Left cardiac atrium (tissue), 4 donors: ENCODE results near the gene ZNF492. TPM values are rescaled to one million over a fixed set of nuclear protein-coding genes. Genes with fewer than 3 reads are reported as not detected.
"Not testable (repeated sequence)": the region's sequence is repeated elsewhere in the genome, so short reads cannot be mapped to it uniquely, and the experiment has no call there.

ENCODE experiments used
- ATAC-seq, 2 donors: fragments of 200-7000 bp; cut with Tn5 transposase; one replicate each; pipeline ENCODE4 v1.9.1; 2020; ENCODE audit warnings: mild to moderate bottlenecking in 2 of 2, moderate library complexity in 2 of 2
- DNase-seq: peaks from one replicate; pipeline ENCODE4 v3.0.0-alpha.2; 2020
- intact Hi-C, 2 donors: fragments of 100-400 bp; cut with DNase I; formaldehyde crosslinking; loops; one replicate each; pipeline versions ENCODE4 v1.14.1 to v1.15.1; 2022 to 2023
- long read RNA-seq: library from polyadenylated mRNA; unstranded; transcript quantifications from one replicate; pipeline ENCODE4 v2.0.0, GENCODE V29; 2021
- total RNA-seq, 2 donors: library from RNA; stranded (reverse); fragmentation: NEBNext Ultra II Directional; extraction: Animal tissue kit (Norgen Biotek cat#: 25700); gene quantifications; one replicate each; pipeline ENCODE4 v1.2.1, GENCODE V29; 2021
- donor health status: DM: no; HTN: yes; CAD: no.
- donor health status: DM: no; HTN: yes; CAD: no; lungs with severe emphysema.
- donor health status: DM: yes; HTN: yes; CAD: no.
- donor health status: Dilated cardiomyopathy.

ZNF492 gene
- under 1 TPM; 0.29 to 0.32 TPM for total RNA-seq
- long read RNA-seq, partial matches to known transcripts = 0 of 1 reads
- long read RNA-seq, other reads (novel, unspliced or antisense) = 1 of 1 reads

DNA sequence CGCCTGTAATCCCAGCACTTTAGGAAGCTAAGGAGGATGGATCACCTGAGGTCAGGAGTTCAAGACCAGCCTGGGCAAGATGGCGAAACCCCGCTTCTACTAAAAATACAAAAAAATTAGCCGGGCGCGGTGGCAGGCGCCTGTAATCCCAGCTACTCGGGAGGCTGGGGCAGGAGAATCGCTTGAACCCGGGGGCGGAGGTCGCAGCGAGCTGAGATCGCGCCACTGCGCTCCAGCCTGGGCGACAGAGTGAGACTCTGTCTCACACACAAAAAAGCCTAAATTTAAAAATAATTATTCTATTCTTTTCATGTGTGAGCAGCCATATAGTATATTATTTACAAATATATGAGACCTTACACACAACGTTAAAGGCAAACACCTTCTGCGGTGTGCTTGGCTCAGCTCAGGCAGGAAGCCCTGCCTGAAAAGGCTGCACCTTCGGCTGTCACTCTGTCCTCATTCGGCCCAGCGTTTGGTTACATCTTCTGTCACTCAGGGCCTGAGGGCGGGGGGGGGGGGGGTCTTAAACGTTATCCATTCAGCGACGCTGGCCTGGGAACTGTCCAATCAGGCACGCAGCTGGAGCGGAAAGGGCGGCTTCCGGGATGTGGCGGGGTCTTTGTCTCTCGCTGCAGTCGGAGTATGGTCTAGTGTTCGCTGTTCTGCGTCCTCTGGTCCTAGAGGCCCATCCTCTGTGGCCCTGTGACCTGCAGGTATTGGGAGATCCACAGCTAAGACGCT, at the start of gene ZNF492:
Gene ZNF492 (plus strand): TSS at position 619 of the 744 bp plus-strand sequence. CDS start 19,076 bp downstream, outside the sequence.
- intact Hi-C loops = not testable (repeated sequence)
- ATAC-seq (peak; percentile 100), DNase-seq (peak; percentile 93)

GRCh38 chr19:22595422-22595821, 38.7 kb upstream of the ZNF492 start:
- no peak for ATAC-seq
- DNase-seq = no peak
- intact Hi-C loops = no loop called here

- ATAC-seq (peak; percentile 91 to 95), DNase-seq (peak; percentile 80)
Measured at GRCh38 chr19:22595918-22596341, 38.2 kb upstream of the ZNF492 start.

GRCh38 chr19:22600690-22601648, 33.2 kb upstream of the ZNF492 start:
- no peak for ATAC-seq
- DNase-seq = no peak
- intact Hi-C loops = no loop called here

More at GRCh38 chr19:22595918-22596341, 38.2 kb upstream of the ZNF492 start:
- intact Hi-C loops = no loop called here

DNA sequence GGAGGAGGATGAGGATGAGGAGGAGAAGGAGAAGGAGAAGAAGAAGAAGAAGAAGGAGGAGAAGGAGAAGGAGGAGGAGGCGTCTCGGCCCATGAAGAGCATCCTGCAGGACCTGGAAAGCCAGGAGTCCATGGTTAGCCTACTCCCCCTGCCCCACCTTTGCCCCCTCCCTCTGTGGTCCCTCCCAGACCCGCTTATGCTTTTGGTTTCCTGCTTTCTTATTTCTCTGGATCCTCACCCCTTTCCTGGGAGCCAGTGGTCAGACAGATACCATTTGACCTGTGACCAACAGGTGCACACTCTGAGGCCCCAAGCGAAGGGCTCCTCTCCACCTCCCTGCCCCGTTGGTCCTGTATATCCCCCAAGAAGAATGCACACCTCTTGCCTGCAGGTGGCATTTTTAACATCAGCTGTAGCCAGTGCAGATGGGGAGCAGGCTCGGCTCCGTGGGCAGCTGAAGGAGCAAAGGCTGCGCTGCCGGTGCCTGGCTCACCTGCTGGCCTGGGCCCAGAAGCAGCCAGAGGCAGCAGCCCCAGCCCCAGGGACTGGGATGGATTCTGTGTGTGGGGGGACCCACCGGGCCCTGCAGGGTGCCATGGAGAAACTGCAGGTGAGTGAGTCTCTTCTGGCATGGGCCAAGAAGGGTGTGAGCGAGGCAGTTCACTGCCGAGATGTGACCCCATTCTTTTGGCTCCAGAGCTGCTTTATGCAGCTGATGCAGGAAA, 32.1 kb upstream of the ZNF492 start:
- intact Hi-C loops = no loop called here
- DNase-seq (no peak), ATAC-seq (no peak)

- ATAC-seq (no peak), DNase-seq (no peak)
- intact Hi-C loops = no loop called here
Measured at GRCh38 chr19:22602631-22603272, 31.4 kb upstream of the ZNF492 start.

GRCh38 chr19:22603518-22604440, 30.3 kb upstream of the ZNF492 start:
- DNase-seq (no peak), ATAC-seq (no peak)
- intact Hi-C loops = no loop called here

GRCh38 chr19:22604571-22605274, 29.4 kb upstream of the ZNF492 start:
- no peak for DNase-seq
- intact Hi-C loops = no loop called here
- ATAC-seq = no peak

DNA sequence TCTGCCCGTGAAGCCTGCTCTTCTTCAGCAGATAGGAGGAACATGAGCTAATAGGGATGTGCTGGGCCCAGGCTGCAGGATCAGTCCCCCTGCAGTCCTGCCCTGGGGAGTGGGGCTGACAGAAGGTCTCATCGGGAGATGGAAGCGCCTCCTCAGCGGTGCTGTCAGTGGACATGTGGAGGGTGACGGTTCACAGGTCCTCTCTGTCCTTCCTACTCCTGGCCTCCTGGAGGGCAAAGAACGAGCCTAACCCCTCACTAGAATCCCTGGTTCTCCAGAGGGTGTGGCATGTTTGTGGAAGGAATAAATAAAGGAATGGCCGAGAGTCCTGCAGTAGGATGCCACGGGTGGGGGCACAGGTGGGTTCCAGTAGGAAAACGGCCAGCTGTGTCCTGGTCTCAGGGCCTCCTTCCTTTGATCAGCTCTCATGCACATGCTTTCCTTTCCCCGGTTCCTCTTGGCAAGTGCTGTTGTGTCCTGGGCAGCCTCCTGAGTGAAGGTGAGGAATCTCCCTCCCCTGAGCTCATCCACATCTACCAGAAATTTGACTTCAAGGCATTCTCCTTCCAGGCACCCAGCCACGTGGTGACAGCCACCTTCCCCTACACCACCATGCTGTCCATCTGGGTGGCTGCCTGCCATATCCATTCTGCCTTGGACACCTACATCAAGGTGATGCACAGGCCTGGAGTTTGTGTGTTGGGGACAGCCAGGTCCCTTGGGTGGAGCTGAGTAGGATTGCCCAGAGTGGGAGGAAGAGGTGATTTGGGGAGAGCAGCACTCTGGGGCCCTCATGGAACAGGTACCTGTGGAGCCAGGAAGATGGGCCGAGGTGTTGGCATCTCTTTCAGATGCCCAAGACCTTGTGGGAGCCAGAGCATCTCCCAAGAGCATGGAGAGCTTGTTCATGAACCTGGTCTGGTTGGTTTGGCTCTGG, 28.6 kb upstream of the ZNF492 start:
- intact Hi-C loops = no loop called here
- ATAC-seq (no peak), DNase-seq (no peak)

GRCh38 chr19:22606212-22606553, 27.9 kb upstream of the ZNF492 start:
- intact Hi-C loops = no loop called here
- no peak for ATAC-seq
- no peak for DNase-seq

- no peak for DNase-seq
- intact Hi-C loops = no loop called here
- no peak for ATAC-seq
Measured at GRCh38 chr19:22606954-22607652, 27.0 kb upstream of the ZNF492 start.

- no peak for ATAC-seq
- intact Hi-C loops = no loop called here
- DNase-seq = no peak
Measured at GRCh38 chr19:22607653-22608430, 26.3 kb upstream of the ZNF492 start.

DNA sequence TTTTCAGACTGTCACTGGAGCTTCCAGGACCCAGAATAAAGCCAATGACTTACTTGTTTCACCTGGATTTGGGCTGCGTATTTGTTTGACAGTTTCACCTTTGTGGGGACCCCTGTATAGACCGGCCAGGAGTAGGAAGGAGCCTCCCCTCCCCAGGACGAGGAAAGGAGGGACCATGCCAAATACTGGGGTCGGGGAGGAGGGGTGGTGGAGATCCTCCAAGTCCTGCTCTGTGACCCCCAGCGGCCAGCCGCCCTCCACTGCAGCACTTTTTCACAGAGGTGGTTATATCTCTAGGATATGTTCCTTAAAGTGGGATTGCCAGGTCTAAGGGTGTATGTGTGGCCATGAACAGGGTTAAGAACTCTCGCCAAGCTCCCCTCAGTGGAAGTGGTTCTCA, 25.7 kb upstream of the ZNF492 start:
- ATAC-seq = no peak
- DNase-seq = no peak
- intact Hi-C loops = no loop called here

GRCh38 chr19:22609630-22610029, 24.5 kb upstream of the ZNF492 start:
- intact Hi-C loops = no loop called here
- DNase-seq (no peak), ATAC-seq (no peak)

DNA sequence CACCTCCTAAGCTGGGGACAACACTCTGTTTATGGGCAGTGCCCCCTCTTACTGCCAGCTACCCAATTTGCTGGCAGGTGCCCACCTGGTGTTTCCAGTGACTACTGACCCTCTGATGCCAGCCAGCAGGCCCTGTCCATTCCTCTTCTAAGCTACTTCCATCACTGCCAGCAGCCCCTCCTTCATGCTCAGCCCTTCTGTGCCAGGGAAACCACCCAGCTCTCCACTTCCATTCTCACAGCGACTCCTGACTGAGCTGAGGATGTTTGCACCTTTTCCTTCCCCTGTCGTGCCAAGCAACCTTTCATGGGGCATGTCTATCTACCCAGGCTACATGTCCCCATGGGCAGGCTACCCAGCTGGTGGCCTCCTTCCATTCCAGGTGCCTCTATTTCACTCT, 24.0 kb upstream of the ZNF492 start:
- DNase-seq = no peak
- ATAC-seq = no peak
- intact Hi-C loops = no loop called here
